HEK293T (cell line): ENCODE measurements around the gene CD151.

Source experiments
- CTCF ChIA-PET: fragments of 350-600 bp; formaldehyde crosslinking; extraction: SDS; loops from one replicate; lab custom pipeline; 2021; ENCODE audit warnings: antibody characterized with exemption, inconsistent platforms; lab: Yijun Ruan, JAX
- POLR2A ChIA-PET: fragments of 350-600 bp; formaldehyde crosslinking; extraction: SDS; loops from one replicate; lab custom pipeline; 2020; ENCODE audit warnings: antibody characterized with exemption, inconsistent platforms; lab: Yijun Ruan, JAX
- DNase-seq: peaks from one replicate; pipeline ENCODE4 v3.0.0; 2012; ENCODE audit warnings: mixed read lengths; ENCODE audit errors: extremely low spot score
- ARNT ChIP-seq: fragments of 450-650 bp; IDR thresholded peaks from 2 replicates; pipeline ENCODE4 v1.6.1; 2017; ENCODE audit warnings: mild to moderate bottlenecking
- BHLHE40 ChIP-seq: fragments of 450-650 bp; IDR thresholded peaks from 2 replicates; pipeline ENCODE4 v1.6.1; 2016; ENCODE audit warnings: mild to moderate bottlenecking, moderate library complexity, borderline replicate concordance
- CTBP1 ChIP-seq: fragments of 450-650 bp; IDR thresholded peaks from 2 replicates; pipeline ENCODE4 v1.6.1; 2016; ENCODE audit warnings: borderline replicate concordance
- ELF4 ChIP-seq: fragments of 450-650 bp; IDR thresholded peaks from 2 replicates; pipeline ENCODE4 v1.6.1; 2017; ENCODE audit warnings: antibody characterized with exemption
- FOXA1 ChIP-seq: fragments of 450-650 bp; IDR thresholded peaks from 2 replicates; pipeline ENCODE4 v1.6.1; 2016; ENCODE audit warnings: mild to moderate bottlenecking
- FOXK2 ChIP-seq: fragments of 450-650 bp; IDR thresholded peaks from 2 replicates; pipeline ENCODE4 v1.6.1; 2016; ENCODE audit warnings: mild to moderate bottlenecking
- FOXM1 ChIP-seq: fragments of 450-650 bp; IDR thresholded peaks from 2 replicates; pipeline ENCODE4 v1.6.1; 2017; ENCODE audit warnings: mild to moderate bottlenecking, borderline replicate concordance
- HDGF ChIP-seq: fragments of 450-650 bp; IDR thresholded peaks from 2 replicates; pipeline ENCODE4 v1.6.1; 2017; ENCODE audit warnings: antibody characterized with exemption, borderline replicate concordance
- L3MBTL2 ChIP-seq: fragments of 450-650 bp; conservative IDR thresholded peaks from 2 replicates; pipeline ENCODE4 v1.6.1; 2016; ENCODE audit warnings: mild to moderate bottlenecking
- LEF1 ChIP-seq: fragments of 450-650 bp; IDR thresholded peaks from 2 replicates; pipeline ENCODE4 v1.6.1; 2017; ENCODE audit warnings: mild to moderate bottlenecking, borderline replicate concordance
- NFRKB ChIP-seq: fragments of 450-650 bp; IDR thresholded peaks from 2 replicates; pipeline ENCODE4 v1.6.1; 2016; ENCODE audit warnings: mild to moderate bottlenecking, moderate library complexity
- PKNOX1 ChIP-seq: fragments of 450-650 bp; IDR thresholded peaks from 2 replicates; pipeline ENCODE4 v1.6.1; 2016
- SP1 ChIP-seq: fragments of 450-650 bp; IDR thresholded peaks from 2 replicates; pipeline ENCODE4 v1.6.1; 2017
- SUZ12 ChIP-seq: fragments of 450-650 bp; IDR thresholded peaks from 2 replicates; pipeline ENCODE4 v1.6.1; 2016; ENCODE audit warnings: mild to moderate bottlenecking
- TARDBP ChIP-seq: fragments of 450-650 bp; IDR thresholded peaks from 2 replicates; pipeline ENCODE4 v1.6.1; 2016
- ZNF384 ChIP-seq: fragments of 450-650 bp; IDR thresholded peaks from 2 replicates; pipeline ENCODE4 v1.6.1; 2016

CD151 gene

GRCh38 chr11:788953-789940 lies 43.5 kb upstream of the CD151 start:
- ChIA-PET CTCF (interaction anchor here (0.5 kb wide), 1 partner anchor 11 kb away, joined by 3 read pairs; no protein-coding TSS in a partner anchor), POLR2A (interaction anchor here (1.4 kb wide), 1 partner anchor 12 kb away, joined by 5 read pairs; the partner anchor contains the start of gene GATD1)
- no peak for TF ChIP-seq FOXK2
- TF ChIP-seq ARNT, result no peak
- no peak for TF ChIP-seq L3MBTL2
- TF ChIP-seq LEF1, result no peak
- TF ChIP-seq FOXM1, result no peak
- no peak for TF ChIP-seq SUZ12
- no peak for TF ChIP-seq HDGF
- DNase-seq, result no peak

GRCh38 chr11:789943-790342 lies 42.8 kb upstream of the CD151 start, which contains the start of gene CEND1:
Gene CEND1 (minus strand): TSS chr11:790090. CDS start chr11:788576, 1,514 bp downstream.
- ChIA-PET CTCF (interaction anchor here (0.5 kb wide), 1 partner anchor 12 kb away, joined by 3 read pairs; no protein-coding TSS in a partner anchor), POLR2A (interaction anchor here (0.6 to 1.2 kb wide), 2 partner anchors 13 to 16 kb away, joined by 3 to 5 read pairs; no protein-coding TSS in a partner anchor)
- no peak; the same call in 1 of the 2 replicates for TF ChIP-seq CTBP1
- TF ChIP-seq ELF4, result no peak
- TF ChIP-seq LEF1, result no peak
- TF ChIP-seq FOXM1, result no peak
- TF ChIP-seq NFRKB, result no peak
- no peak for TF ChIP-seq HDGF
- TF ChIP-seq ZNF384, result no peak
- TF ChIP-seq ARNT, result no peak
- no peak for TF ChIP-seq PKNOX1
- TF ChIP-seq SP1, result no peak
- no peak for TF ChIP-seq TARDBP
- TF ChIP-seq L3MBTL2, result no peak
- no peak for TF ChIP-seq SUZ12
- TF ChIP-seq FOXA1, result no peak
- no peak for TF ChIP-seq BHLHE40
- TF ChIP-seq FOXK2, result no peak

GRCh38 chr11:790721-791564 lies 41.8 kb upstream of the CD151 start:
- DNase-seq, result no peak
- ChIA-PET POLR2A (interaction anchor here (1.2 kb wide), 1 partner anchor 14 kb away, joined by 5 read pairs; no protein-coding TSS in a partner anchor), CTCF (interaction anchor here (0.6 kb wide), 1 partner anchor 44 kb away, joined by 3 read pairs; the partner anchor contains the start of gene TALDO1)
- TF ChIP-seq LEF1 (no peak), HDGF (no peak), TARDBP (no peak), PKNOX1 (no peak)

More at GRCh38 chr11:789943-790342, 42.8 kb upstream of the CD151 start, which contains the start of gene CEND1:
- DNase-seq, result peak; percentile 48

- ChIA-PET POLR2A (no interaction called here), CTCF (no interaction called here)
- DNase-seq, result no peak
- no peak for TF ChIP-seq FOXA1
- no peak for TF ChIP-seq ELF4
- TF ChIP-seq L3MBTL2, result no peak
- TF ChIP-seq FOXM1, result no peak
- no peak for TF ChIP-seq SUZ12
- TF ChIP-seq TARDBP, result no peak
- TF ChIP-seq BHLHE40, result no peak
- no peak for TF ChIP-seq ZNF384
Observed at GRCh38 chr11:791658-792534, 40.9 kb upstream of the CD151 start.

GRCh38 chr11:792535-792821 lies 40.3 kb upstream of the CD151 start:
- ChIA-PET POLR2A (no interaction called here), CTCF (no interaction called here)
- DNase-seq, result no peak
- TF ChIP-seq L3MBTL2 (no peak), BHLHE40 (no peak)

GRCh38 chr11:792873-793272 lies 39.9 kb upstream of the CD151 start:
- no peak for TF ChIP-seq ZNF384
- no peak for TF ChIP-seq NFRKB
- TF ChIP-seq SP1, result no peak
- TF ChIP-seq HDGF, result no peak
- no peak for TF ChIP-seq BHLHE40
- no peak for TF ChIP-seq L3MBTL2
- TF ChIP-seq SUZ12, result no peak
- TF ChIP-seq FOXK2, result no peak
- no peak for TF ChIP-seq FOXA1
- TF ChIP-seq FOXM1, result no peak
- TF ChIP-seq TARDBP, result no peak
- no peak for TF ChIP-seq ELF4
- TF ChIP-seq PKNOX1, result no peak
- CTCF ChIA-PET, result no interaction called here
- DNase-seq, result no peak
- POLR2A ChIA-PET, result interaction anchor here (0.7 to 1.2 kb wide), 3 partner anchors 11 to 27 kb away, joined by 3 read pairs; no protein-coding TSS in a partner anchor
